GM10847 (cell line): ENCODE data around the gene EVA1B.

Source experiments
- POLR2A ChIP-seq: IDR thresholded peaks from 2 replicates; pipeline ENCODE4 v1.6.1; 2011; ENCODE audit not compliant: insufficient read length; ENCODE audit errors: extremely low read depth

EVA1B gene

GRCh38 chr1:36323636-36324352 is at the start of gene EVA1B:
Gene EVA1B (minus strand): TSS chr1:36323645. CDS start chr1:36323037, 608 bp downstream.
- TF ChIP-seq POLR2A = no peak

- TF ChIP-seq POLR2A = no peak
Observed at GRCh38 chr1:36372617-36373016, 49.2 kb upstream of the EVA1B start.

- TF ChIP-seq POLR2A = no peak
Observed at GRCh38 chr1:36369061-36369861, 45.8 kb upstream of the EVA1B start.

GRCh38 chr1:36367798-36368197 is 44.4 kb upstream of the EVA1B start:
- no peak for TF ChIP-seq POLR2A

GRCh38 chr1:36367066-36367465 is 43.6 kb upstream of the EVA1B start:
- TF ChIP-seq POLR2A = no peak

- no peak for TF ChIP-seq POLR2A
Observed at GRCh38 chr1:36366091-36366661, 42.7 kb upstream of the EVA1B start.

GRCh38 chr1:36365381-36365780 is 41.9 kb upstream of the EVA1B start:
- no peak for TF ChIP-seq POLR2A

- no peak for TF ChIP-seq POLR2A
Observed at GRCh38 chr1:36359911-36360550, 36.6 kb upstream of the EVA1B start.

- TF ChIP-seq POLR2A = no peak
Observed at GRCh38 chr1:36359383-36359782, 35.9 kb upstream of the EVA1B start.

- no peak for TF ChIP-seq POLR2A
Observed at GRCh38 chr1:36358514-36359084, 35.2 kb upstream of the EVA1B start.

- TF ChIP-seq POLR2A = no peak
Observed at GRCh38 chr1:36355811-36356210, 32.4 kb upstream of the EVA1B start.

- no peak for TF ChIP-seq POLR2A
Observed at GRCh38 chr1:36354486-36354885, 31.0 kb upstream of the EVA1B start.

- no peak for TF ChIP-seq POLR2A
Observed at GRCh38 chr1:36352910-36353878, 29.7 kb upstream of the EVA1B start.

GRCh38 chr1:36352125-36352909 is 28.9 kb upstream of the EVA1B start:
- no peak for TF ChIP-seq POLR2A
